Activated CD8-positive, alpha-beta memory T cell treated with anti-CD3 and anti-CD28 coated beads for 4 hours (primary cell): ENCODE results near the gene RAMP3.
"Not testable (repeated sequence)": the region's sequence is repeated elsewhere in the genome, so short reads cannot be mapped to it uniquely, and the experiment has no call there.

Experiments used
- DNase-seq, 2 donors: peaks; one replicate each; pipeline ENCODE4 v3.0.0-alpha.2; 2020; ENCODE audit warnings: low read depth in 2 of 2

RAMP3 gene

GRCh38 chr7:45157653-45158401 is at the start of gene RAMP3:
Gene RAMP3 (plus strand): TSS chr7:45157791. CDS start chr7:45157829, 38 bp downstream.
- no peak for DNase-seq

GRCh38 chr7:45108863-45109262 is 48.7 kb upstream of the RAMP3 start:
- DNase-seq: no peak

GRCh38 chr7:45111298-45112223 is 46.0 kb upstream of the RAMP3 start, which contains the start of gene TBRG4:
Gene TBRG4 (minus strand): TSS chr7:45111697. CDS start chr7:45109237, 2,460 bp downstream.
- peak; percentile 87 to 88 for DNase-seq

GRCh38 chr7:45112648-45113047 is 44.9 kb upstream of the RAMP3 start:
- no peak for DNase-seq

GRCh38 chr7:45114257-45114656 is 43.3 kb upstream of the RAMP3 start:
- not testable (repeated sequence) for DNase-seq

GRCh38 chr7:45114926-45115325 is 42.7 kb upstream of the RAMP3 start:
- DNase-seq: no peak

GRCh38 chr7:45116048-45116447 is 41.5 kb upstream of the RAMP3 start:
- no peak for DNase-seq

GRCh38 chr7:45117582-45117981 is 40.0 kb upstream of the RAMP3 start:
- no peak for DNase-seq

GRCh38 chr7:45118292-45118691 is 39.3 kb upstream of the RAMP3 start:
- DNase-seq: no peak

GRCh38 chr7:45118889-45119331 is 38.7 kb upstream of the RAMP3 start:
- no peak for DNase-seq

- DNase-seq: no peak
Observed at GRCh38 chr7:45119550-45119949, 38.0 kb upstream of the RAMP3 start.

GRCh38 chr7:45122975-45123860 is 34.4 kb upstream of the RAMP3 start:
- no peak for DNase-seq

- DNase-seq: no peak
Observed at GRCh38 chr7:45123913-45124710, 33.5 kb upstream of the RAMP3 start.

GRCh38 chr7:45125193-45125904 is 32.2 kb upstream of the RAMP3 start:
- no peak for DNase-seq

- DNase-seq: no peak
Observed at GRCh38 chr7:45126201-45126600, 31.4 kb upstream of the RAMP3 start.

- DNase-seq: no peak
Observed at GRCh38 chr7:45126920-45127319, 30.7 kb upstream of the RAMP3 start.

- no peak for DNase-seq
Observed at GRCh38 chr7:45129181-45129800, 28.3 kb upstream of the RAMP3 start.

GRCh38 chr7:45129906-45130305 is 27.7 kb upstream of the RAMP3 start:
- DNase-seq: no peak

- no peak for DNase-seq
Observed at GRCh38 chr7:45130910-45131309, 26.7 kb upstream of the RAMP3 start.

- no peak for DNase-seq
Observed at GRCh38 chr7:45131891-45132290, 25.7 kb upstream of the RAMP3 start.
